Measurements from ENCODE around the gene BCO1.

Gene BCO1

GRCh38 chr16:81277541-81278080, 39.1 kb downstream of the BCO1 start:
- DNase-seq = no peak

DNA sequence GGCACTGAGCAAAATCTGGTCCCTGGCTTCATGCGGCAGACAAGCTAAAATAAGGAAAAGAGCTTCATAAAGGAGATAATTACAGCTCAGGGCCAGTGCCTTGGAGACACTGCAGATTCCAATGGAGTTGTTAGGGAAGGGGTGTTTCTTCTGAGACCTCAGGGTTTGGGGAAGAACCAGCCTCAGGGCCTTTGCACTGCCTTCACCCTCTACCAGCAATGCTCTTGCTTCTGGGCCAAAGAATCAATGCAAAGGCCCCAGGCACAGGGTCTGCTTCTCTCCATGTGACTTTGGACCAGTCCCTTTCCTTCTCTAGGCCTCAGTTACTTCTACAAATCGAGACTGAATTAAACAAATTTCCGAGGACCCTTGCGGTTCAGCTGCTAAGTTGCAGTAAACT, 40.0 kb downstream of the BCO1 start:
- DNase-seq = no peak

GRCh38 chr16:81279392-81279791, 40.9 kb downstream of the BCO1 start:
- DNase-seq = no peak

DNA sequence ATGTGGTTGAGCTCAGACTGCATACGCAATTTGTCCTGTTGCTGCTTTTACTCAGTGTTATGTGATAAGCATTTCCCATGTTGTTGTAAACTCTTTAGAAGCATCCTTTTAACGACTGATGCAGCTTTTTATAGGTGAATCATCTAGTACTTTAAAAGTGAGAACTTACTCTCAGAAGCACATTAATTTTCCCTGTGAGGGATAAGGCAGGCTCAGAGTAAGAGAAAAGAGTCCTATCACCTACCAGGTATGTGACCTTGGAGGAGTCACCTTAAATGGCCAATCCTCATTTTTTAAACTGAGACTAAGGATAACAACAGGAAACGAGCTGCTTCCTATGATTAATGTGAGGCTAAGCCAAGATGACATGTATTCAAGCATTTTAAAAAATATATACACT, 41.9 kb downstream of the BCO1 start:
- DNase-seq = no peak

DNA sequence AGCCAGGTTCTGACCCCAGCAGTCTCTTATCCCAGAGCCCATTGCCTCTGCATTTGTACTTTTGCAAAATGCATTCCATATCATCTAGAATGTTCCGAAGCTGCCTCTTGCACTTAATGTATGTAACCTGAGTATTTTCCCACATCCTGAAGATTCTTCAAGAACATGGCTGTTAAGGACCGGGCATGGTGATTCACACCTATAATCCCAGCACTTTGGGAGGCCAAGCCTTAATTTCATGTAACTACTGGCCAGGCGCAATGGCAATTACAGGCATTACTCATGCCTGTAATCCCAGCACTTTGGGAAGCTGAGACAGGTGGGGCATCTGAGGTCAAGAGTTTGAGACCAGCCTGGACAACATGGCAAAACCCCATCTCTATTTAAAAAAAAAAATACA, 44.6 kb downstream of the BCO1 start:
- no peak for DNase-seq

DNA sequence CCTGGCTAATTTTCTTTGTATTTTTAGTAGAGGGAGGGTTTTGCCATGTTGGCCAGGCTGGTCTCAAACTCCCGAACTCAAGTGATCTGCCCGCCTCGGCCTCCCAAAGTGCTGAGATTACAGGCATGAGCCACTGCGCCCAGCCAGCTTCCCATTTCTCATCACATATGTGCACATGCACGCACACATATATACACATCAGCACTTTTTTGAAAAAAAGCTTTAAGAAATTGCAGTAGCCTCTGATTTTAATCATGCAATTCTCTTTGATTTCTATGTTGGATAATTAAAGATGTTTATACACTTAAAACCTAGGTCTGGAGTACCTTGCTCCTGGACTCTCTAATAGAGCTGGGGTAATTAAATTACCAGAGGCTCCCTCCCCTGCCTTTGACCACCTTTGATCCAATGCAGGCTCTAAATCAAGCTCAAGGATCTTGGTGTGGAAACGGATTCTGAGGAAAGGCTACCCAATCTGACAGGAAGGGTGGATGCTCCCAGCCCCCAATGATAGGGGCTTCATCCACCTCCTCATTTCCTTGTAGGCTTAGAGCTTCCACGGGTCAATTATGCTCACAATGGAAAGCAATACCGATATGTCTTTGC, 46.6 kb downstream of the BCO1 start:
- DNase-seq = no peak

GRCh38 chr16:81286190-81286589, 47.7 kb downstream of the BCO1 start:
- no peak for DNase-seq

- no peak for DNase-seq
Measured at GRCh38 chr16:81291117-81291516, 52.6 kb downstream of the BCO1 start.

- DNase-seq = no peak
Measured at GRCh38 chr16:81292936-81293335, 54.4 kb downstream of the BCO1 start.

DNA sequence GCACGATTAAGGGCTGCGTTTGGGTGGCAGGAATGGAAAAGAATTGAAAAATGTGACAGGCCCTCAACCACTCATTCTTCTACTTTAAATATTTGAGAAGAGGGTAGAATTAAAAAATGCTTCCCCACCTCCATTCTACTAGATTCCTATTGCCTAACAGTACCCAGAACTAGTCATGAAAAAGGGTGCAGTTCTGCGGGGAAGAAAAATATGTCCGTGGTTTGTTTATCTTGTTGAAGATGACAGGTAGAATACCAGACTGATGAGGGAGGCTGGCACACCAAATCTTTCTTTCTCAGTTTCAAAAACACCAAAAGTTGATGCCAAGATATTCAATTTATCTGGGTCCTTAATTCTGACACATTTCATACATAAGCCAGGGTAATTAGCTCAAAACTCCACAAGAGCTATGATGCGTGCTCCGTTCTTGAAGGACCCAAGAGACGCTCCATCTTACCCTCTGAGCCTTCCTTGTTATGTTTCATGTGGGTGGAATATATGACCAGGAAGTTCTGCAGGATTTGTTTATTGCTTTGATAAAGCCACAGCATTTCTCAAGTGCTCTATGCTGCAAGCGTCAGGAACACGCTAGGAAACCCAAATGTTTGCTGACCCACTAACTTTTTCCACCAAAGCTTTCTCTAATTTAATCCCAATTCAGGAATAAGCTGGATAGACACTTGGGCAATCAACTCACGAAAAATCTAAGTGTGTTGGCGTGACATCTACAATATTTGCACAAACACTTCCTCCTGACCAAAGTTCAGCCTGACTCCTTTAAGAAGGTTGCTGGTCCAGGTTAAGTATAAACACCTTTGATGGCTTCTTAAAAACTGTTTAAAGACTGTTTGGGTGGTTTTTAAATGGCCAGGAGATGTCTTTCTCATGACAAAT, 55.7 kb downstream of the BCO1 start:
- DNase-seq = no peak

GRCh38 chr16:81296631-81297030, 58.1 kb downstream of the BCO1 start:
- no peak for DNase-seq

GRCh38 chr16:81307770-81308169, 69.3 kb downstream of the BCO1 start:
- DNase-seq = no peak

DNA sequence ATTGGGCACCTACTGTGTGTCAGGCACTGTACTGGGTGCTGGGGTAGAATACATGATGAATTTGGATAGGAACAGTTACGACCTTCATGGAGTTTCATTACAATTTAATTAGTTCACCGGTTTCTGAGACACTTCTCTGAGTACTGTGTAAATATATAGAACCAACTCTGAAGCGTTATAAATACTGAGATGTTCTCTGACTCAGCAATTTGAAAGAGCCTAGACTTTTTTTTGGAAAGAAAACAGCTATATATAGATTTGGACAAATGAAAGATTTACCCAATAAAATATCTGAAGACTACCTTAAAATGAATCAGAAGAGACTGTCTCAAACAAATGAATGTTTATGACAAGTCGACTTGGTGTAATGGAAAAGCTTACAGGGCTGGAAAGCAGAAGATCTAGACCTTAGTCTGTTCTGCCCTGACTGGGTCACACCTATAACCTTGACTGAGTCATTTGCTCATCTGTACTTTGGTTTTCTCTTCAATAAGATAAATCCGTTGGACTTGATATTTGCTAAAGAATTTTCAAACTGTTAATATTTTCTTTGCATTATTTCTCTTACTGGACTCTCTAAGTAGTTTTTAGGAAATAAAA, 71.7 kb downstream of the BCO1 start:
- no peak for DNase-seq

- DNase-seq = no peak
Measured at GRCh38 chr16:81311762-81312161, 73.3 kb downstream of the BCO1 start.

DNA sequence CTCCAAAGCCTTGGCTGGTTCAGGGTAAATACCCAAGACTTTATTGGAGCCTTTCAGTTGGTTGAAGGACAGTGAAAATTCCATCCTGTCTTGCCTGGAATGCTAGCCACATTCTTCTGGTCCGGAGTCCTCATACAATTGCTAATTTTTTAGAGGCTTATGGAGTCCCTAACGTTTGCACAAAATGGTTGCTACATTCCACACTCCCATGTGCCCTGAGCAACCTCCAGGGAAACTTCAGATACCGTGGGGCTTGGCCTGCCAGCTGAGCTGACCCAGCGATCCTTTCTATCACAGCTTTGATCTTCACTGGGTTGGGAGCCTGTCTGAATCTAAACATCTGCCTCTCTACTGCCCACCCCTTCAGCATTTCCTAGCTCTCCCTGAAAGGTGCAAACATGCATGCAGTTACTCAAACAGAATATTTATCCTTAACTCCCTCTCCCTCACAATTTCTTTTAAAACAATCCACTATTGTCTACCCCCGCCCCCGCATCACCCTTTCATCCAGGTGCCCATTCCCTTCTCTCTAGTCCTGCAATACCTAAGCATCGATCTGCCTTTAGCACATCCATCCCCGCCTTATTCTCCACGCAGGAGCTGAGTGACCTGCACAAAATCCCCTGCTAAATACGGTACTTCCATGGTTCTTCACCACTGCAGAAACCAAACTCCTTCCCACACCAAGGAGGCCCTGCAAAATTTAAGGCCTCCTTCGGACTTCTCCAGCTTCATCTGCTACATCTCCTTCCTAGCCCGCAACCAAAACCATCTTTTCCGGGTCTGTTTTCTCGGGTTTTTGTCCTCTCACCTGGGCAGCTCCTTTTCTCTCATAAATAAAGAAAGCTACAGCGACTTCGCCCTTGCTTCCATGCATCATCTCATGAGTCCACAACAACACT, 75.5 kb downstream of the BCO1 start:
- DNase-seq = no peak

DNA sequence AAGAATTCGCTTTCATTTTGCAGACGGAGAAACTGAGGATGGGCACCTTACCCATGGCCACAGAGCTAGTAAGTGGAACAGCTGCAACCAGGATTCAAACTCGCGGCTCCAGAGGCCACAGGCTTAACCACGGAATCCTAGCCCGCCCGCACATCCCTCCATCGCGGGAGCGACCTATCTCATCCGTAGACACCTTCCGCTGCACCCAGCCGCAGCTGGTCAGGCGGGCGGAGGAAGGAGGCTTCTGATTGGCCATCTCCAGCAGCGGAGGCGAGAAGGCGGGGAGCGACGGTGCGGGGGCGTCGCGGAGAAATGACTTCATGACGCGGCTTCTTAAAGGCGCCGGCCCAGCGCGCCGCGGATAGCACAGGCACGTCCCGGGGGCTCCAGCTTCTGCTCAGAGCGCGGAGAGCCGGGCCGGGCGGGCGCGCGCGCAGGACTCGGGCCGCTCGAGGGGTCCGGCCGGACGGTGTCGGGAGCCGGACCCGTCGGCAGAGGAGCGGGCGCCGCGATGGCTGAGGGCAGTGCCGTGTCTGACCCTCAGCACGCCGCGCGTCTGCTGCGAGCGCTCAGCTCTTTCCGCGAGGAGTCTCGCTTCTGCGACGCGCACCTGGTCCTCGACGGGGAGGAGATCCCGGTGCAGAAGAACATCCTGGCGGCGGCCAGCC, 76.2 kb downstream of the BCO1 start, which contains the start of gene GAN:
Gene GAN, plus strand, starts transcription at position 360 of the 668 bp plus-strand sequence. Its CDS starts 152 bp downstream, at position 512.
- peak; percentile 95 for DNase-seq

DNA sequence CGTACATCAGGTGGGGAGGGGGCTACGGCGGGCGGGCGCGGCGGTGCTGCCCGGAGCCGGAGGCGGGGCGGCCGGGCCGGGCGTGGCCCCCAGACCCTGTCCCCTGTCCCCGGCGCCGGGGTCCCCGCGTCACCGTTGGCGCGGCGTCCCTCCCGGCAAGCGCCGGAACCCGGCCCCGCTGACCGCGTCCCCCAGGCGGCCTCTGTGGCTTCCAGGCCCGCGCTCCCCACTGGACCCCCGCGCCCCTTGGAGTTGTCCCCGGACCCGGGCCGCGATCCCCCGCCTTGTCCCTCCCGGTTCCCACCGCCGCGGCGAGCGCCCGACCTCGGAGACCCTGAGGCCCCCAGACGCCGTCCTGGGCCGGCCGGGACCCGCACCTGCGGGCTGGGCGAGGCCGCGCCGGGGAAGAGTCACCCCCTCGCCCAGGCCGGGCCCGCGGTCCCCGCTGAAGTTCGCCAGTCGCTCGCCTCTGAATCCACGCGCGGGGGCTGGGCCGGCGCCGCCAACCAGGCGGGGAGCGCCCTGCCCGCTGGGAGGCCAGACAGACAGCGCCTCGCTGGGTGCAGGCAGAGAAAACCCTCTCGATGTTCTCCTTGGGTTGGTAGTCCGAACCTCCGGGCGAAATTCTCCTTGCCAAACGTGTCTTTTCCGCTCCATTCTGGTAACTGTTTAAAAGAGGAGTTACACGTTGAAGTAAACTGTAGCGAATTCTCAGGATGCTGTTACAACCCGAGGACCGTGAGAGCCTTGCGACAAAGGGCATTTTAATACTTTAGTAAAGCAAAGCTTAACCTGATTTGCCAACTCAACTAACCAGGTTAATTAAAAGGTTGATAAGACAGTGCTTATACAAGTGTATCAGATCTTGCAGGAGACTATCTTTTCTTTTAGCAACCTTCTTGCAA, 77.0 kb downstream of the BCO1 start:
- peak; percentile 76 for DNase-seq

DNA sequence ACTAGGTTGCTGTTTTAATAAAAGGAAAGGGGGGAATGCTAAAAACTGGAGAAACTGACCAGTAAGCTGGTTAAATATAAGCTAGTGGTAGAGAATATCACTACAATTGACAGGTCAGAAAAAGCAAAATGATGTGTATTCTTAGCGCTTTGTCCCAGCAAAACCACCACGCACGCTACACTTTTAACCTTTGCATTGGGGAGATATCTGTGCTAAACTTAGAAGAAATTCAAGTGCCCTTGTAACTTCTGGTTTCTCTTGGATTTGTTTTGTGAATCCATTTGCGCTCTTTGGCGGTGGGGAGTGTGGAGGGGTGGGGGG, 77.6 kb downstream of the BCO1 start:
- no peak for DNase-seq

DNA sequence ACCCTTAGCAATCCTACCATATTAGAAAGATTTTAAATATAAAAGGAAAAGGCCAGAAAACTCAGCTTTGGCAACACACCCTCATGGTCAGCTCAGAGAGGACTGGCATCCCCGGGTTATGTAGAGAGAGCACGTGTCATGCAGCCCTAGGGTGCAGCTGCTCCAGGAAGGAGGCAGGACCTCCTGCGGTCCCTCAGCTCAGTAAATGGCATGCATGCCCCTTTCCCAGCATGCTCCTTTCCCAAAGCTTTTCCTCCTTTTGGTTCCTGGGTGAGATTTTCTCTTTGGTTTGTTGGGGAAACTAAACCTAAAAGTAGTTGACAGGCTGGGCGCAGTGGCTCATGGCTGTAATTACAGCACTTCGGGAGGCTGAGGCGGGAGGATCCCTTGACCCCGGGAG, 80.2 kb downstream of the BCO1 start:
- no peak for DNase-seq

DNA sequence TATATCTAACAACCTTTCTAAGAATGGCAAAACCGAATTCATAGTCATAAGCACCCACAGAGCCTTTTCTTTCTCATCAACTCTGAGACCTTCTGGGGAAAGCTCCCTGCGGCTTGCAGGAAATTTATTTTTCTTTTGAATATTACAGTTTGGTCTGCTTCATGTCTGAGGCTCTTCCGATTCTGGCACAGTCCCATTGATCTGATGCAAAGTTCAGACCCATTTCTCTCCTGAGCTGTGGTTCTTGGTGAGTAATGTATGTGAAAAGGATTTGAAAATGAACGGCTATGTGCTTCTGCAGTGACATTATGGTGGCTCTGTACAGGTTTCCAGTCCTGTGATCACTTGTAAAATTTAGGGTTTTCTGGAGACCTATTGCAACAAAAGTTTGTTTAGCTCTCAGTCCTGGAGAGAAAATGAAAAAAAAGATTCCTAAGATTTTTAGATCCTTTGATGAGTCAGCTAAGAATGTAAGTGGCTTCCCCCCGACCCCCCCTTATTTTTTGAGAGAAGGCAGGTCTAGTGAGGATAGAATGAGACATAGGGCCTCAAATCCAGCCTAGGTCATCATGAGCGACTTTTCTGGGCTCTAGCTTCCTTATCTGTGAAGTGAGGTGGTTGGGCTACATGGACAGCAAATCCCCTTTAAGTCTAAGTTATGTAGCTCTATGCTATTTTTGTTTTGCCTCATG, 80.9 kb downstream of the BCO1 start:
- no peak for DNase-seq

DNA sequence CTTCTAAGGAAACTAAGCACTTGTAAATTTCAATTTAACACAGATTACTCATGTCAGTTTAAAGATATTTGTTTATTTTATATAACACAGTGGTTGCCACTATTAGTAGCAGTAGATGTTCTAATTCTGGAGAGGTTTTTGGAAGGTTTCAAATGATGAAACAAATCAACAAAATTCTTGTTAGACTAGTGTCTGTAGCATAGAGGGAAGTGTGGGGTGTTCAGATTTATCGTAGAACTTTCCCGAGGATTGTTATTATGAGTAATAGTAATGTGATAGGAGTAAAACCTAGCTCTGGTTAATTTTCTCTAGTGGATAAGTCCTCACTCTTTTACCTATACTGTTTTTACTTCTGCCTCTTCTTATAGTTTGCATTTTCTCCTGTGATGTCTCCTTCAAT, 82.5 kb downstream of the BCO1 start:
- no peak for DNase-seq

Data from activated CD8-positive, alpha-beta memory T cell treated with anti-CD3 and anti-CD28 coated beads for 24 hours (primary cell).